ENCODE results near the gene MYCBPAP. TPM values are rescaled to one million over a fixed set of nuclear protein-coding genes. Genes with fewer than 3 reads are reported as not detected.
A peak's percentile ranks its signal among the peaks of the same experiment; 100 is the strongest.

Gene MYCBPAP
- total and polyA plus RNA-seq, 2 experiments from 2014 or later = 0.32 to 1.4 TPM

GRCh38 chr17:50493744-50494143 lies 14.5 kb upstream of the MYCBPAP start:
- Histone ChIP-seq H3K36me3 (ENCODE audit: low read depth) (no peaks in the 10 kb centered on the region), H3K27ac (no peak overlapping the region), H3K4me3 (no peak overlapping the region), H3K27me3 (replicated peaks; ENCODE audit: insufficient read depth) (no peaks in the 10 kb centered on the region), H3K4me2 (ENCODE audit: unreplicated experiment) (no peak overlapping the region), H4K20me1 (ENCODE audit: insufficient read depth) (no peaks in the 10 kb centered on the region), H3K9me3 (ENCODE audit: low read depth) (no peaks in the 10 kb centered on the region), H3K79me2 (ENCODE audit: insufficient read depth) (no peaks in the 10 kb centered on the region), H3K9ac (no peak overlapping the region), H3K9me2 (ENCODE audit: insufficient read depth) (no peaks in the 10 kb centered on the region), H3F3A (ENCODE audit: insufficient read depth) (no peaks in the 10 kb centered on the region), H2AFZ (no peak overlapping the region), H3K4me1 (ENCODE audit: insufficient read depth) (peaks cover 8% of the 10 kb centered on the region; the same call in 1 of the 2 replicates)
- WGBS, 2 experiments (ENCODE audit: low coverage in 1 of 2, low lambda C conversion rate in 2 of 2, missing lambda C conversion rate in 2 of 2) = 50 to 54% methylated on average over 3 of the region's 3 CpGs
- no peak for DNase-seq
- in situ Hi-C loops (cut with MboI) = loop anchor here (25.0 kb wide), 1 partner anchor 94 kb away; no protein-coding TSS in a partner anchor
- no peak for TF ChIP-seq EZH2 (IDR thresholded peaks at IDR 0.05; ENCODE audit: insufficient read depth, poor library complexity, severe bottlenecking)
- no peak for TF ChIP-seq EZH2phosphoT487 (IDR thresholded peaks at IDR 0.05; ENCODE audit: insufficient read depth, low read depth)

- H3K4me2 ChIP-seq (ENCODE audit: unreplicated experiment) = no peak overlapping the region
- in situ Hi-C loops (cut with MboI) = loop anchor here (25.0 kb wide), 1 partner anchor 92 kb away; no protein-coding TSS in a partner anchor
- TF ChIP-seq EZH2phosphoT487 (IDR thresholded peaks at IDR 0.05; ENCODE audit: insufficient read depth, low read depth) (no peak), EZH2 (IDR thresholded peaks at IDR 0.05; ENCODE audit: insufficient read depth, poor library complexity, severe bottlenecking) (no peak)
Observed at GRCh38 chr17:50495217-50495823, 12.9 kb upstream of the MYCBPAP start.

GRCh38 chr17:50495918-50496317 lies 12.3 kb upstream of the MYCBPAP start:
- 64 to 71% methylated on average over 8 of the region's 8 CpGs for WGBS, 2 experiments (ENCODE audit: low coverage in 1 of 2, low lambda C conversion rate in 2 of 2, missing lambda C conversion rate in 2 of 2)
- no peaks in the 10 kb centered on the region for H3F3A ChIP-seq (ENCODE audit: insufficient read depth)
- peaks cover 8% of the 10 kb centered on the region; the same call in 1 of the 2 replicates for H3K4me1 ChIP-seq (ENCODE audit: insufficient read depth)
- H3K9me2 ChIP-seq (ENCODE audit: insufficient read depth) = no peaks in the 10 kb centered on the region
- H2AFZ ChIP-seq = no peak overlapping the region
- no peak overlapping the region for H3K9ac ChIP-seq
- H3K36me3 ChIP-seq (ENCODE audit: low read depth) = no peaks in the 10 kb centered on the region
- H3K79me2 ChIP-seq (ENCODE audit: insufficient read depth) = no peaks in the 10 kb centered on the region
- no peaks in the 10 kb centered on the region for H3K27me3 ChIP-seq (replicated peaks; ENCODE audit: insufficient read depth)
- in situ Hi-C loops (cut with MboI) = loop anchor here (25.0 kb wide), 1 partner anchor 91 kb away; no protein-coding TSS in a partner anchor
- TF ChIP-seq EZH2phosphoT487 (IDR thresholded peaks at IDR 0.05; ENCODE audit: insufficient read depth, low read depth) (no peak), EZH2 (IDR thresholded peaks at IDR 0.05; ENCODE audit: insufficient read depth, poor library complexity, severe bottlenecking) (no peak)
- H3K4me3 ChIP-seq = no peak overlapping the region
- peak; percentile 54 for DNase-seq
- no peaks in the 10 kb centered on the region for H4K20me1 ChIP-seq (ENCODE audit: insufficient read depth)
- H3K4me2 ChIP-seq (ENCODE audit: unreplicated experiment) = no peak overlapping the region
- H3K27ac ChIP-seq = no peak overlapping the region
- no peaks in the 10 kb centered on the region for H3K9me3 ChIP-seq (ENCODE audit: low read depth)

More at GRCh38 chr17:50495217-50495823, 12.9 kb upstream of the MYCBPAP start:
- H4K20me1 ChIP-seq (ENCODE audit: insufficient read depth) = no peaks in the 10 kb centered on the region
- H3K9me2 ChIP-seq (ENCODE audit: insufficient read depth) = no peaks in the 10 kb centered on the region
- H3K4me3 ChIP-seq = no peak overlapping the region
- peaks cover 8% of the 10 kb centered on the region; the same call in 1 of the 2 replicates for H3K4me1 ChIP-seq (ENCODE audit: insufficient read depth)
- no peak overlapping the region for H3K27ac ChIP-seq
- no peaks in the 10 kb centered on the region for H3K27me3 ChIP-seq (replicated peaks; ENCODE audit: insufficient read depth)
- no peaks in the 10 kb centered on the region for H3K36me3 ChIP-seq (ENCODE audit: low read depth)
- DNase-seq = no peak
- no peak overlapping the region for H2AFZ ChIP-seq
- no peaks in the 10 kb centered on the region for H3K79me2 ChIP-seq (ENCODE audit: insufficient read depth)
- no peak overlapping the region for H3K9ac ChIP-seq
- WGBS, 2 experiments (ENCODE audit: low coverage in 1 of 2, low lambda C conversion rate in 2 of 2, missing lambda C conversion rate in 2 of 2) = 87 to 89% methylated on average over 8 of the region's 8 CpGs
- H3F3A ChIP-seq (ENCODE audit: insufficient read depth) = no peaks in the 10 kb centered on the region
- no peaks in the 10 kb centered on the region for H3K9me3 ChIP-seq (ENCODE audit: low read depth)

GRCh38 chr17:50498021-50498874 lies 10.0 kb upstream of the MYCBPAP start:
- Histone ChIP-seq H3K36me3 (ENCODE audit: low read depth) (no peaks in the 10 kb centered on the region), H2AFZ (no peak overlapping the region), H3F3A (ENCODE audit: insufficient read depth) (no peaks in the 10 kb centered on the region), H3K27me3 (replicated peaks; ENCODE audit: insufficient read depth) (no peaks in the 10 kb centered on the region), H3K4me1 (ENCODE audit: insufficient read depth) (peaks cover 5% of the 10 kb centered on the region; the same call in 1 of the 2 replicates), H3K9me3 (ENCODE audit: low read depth) (no peaks in the 10 kb centered on the region), H3K9me2 (ENCODE audit: insufficient read depth) (no peaks in the 10 kb centered on the region), H3K79me2 (ENCODE audit: insufficient read depth) (no peaks in the 10 kb centered on the region), H3K27ac (no peak overlapping the region), H4K20me1 (ENCODE audit: insufficient read depth) (no peaks in the 10 kb centered on the region), H3K4me3 (no peak overlapping the region), H3K4me2 (ENCODE audit: unreplicated experiment) (no peak overlapping the region), H3K9ac (no peak overlapping the region)
- DNase-seq = no peak
- TF ChIP-seq EZH2phosphoT487 (IDR thresholded peaks at IDR 0.05; ENCODE audit: insufficient read depth, low read depth) (no peak), EZH2 (IDR thresholded peaks at IDR 0.05; ENCODE audit: insufficient read depth, poor library complexity, severe bottlenecking) (no peak)
- in situ Hi-C loops (cut with MboI) = loop anchor here (25.0 kb wide), 1 partner anchor 89 kb away; no protein-coding TSS in a partner anchor
- WGBS, 2 experiments (ENCODE audit: low coverage in 1 of 2, low lambda C conversion rate in 2 of 2, missing lambda C conversion rate in 2 of 2) = 85% methylated on average over 7 of the region's 7 CpGs
